NCI-H524 (cell line): ENCODE measurements around the gene MEF2A.

Experiments
- DNase-seq, 2 experiments: peaks; one replicate each; lab custom pipeline; 2025; lab: John Stamatoyannopoulos, UW

MEF2A gene

GRCh38 chr15:99704444-99704838 is 138.7 kb downstream of the MEF2A start:
- DNase-seq: peak; percentile 65 to 88

- no peak for DNase-seq
Observed at GRCh38 chr15:99706557-99707303, 140.9 kb downstream of the MEF2A start.

GRCh38 chr15:99707473-99708270 is 141.9 kb downstream of the MEF2A start:
- DNase-seq: no peak

GRCh38 chr15:99708563-99708962 is 142.8 kb downstream of the MEF2A start:
- DNase-seq: no peak

GRCh38 chr15:99709243-99709986 is 143.6 kb downstream of the MEF2A start:
- DNase-seq: no peak

- no peak for DNase-seq
Observed at GRCh38 chr15:99711625-99712024, 145.8 kb downstream of the MEF2A start.

GRCh38 chr15:99712415-99712814 is 146.6 kb downstream of the MEF2A start:
- DNase-seq: no peak

GRCh38 chr15:99716540-99717095 is 150.8 kb downstream of the MEF2A start:
- no peak for DNase-seq

GRCh38 chr15:99717161-99718009 is 151.6 kb downstream of the MEF2A start:
- DNase-seq: peak; percentile 24 to 73

GRCh38 chr15:99718421-99718820 is 152.6 kb downstream of the MEF2A start:
- peak; percentile 57 to 87 for DNase-seq

GRCh38 chr15:99719096-99719541 is 153.3 kb downstream of the MEF2A start:
- no peak for DNase-seq

GRCh38 chr15:99720533-99720932 is 154.7 kb downstream of the MEF2A start:
- no peak for DNase-seq

GRCh38 chr15:99721104-99721778 is 155.5 kb downstream of the MEF2A start:
- no peak for DNase-seq

GRCh38 chr15:99721896-99722295 is 156.1 kb downstream of the MEF2A start:
- DNase-seq: no peak

GRCh38 chr15:99722406-99722805 is 156.6 kb downstream of the MEF2A start:
- DNase-seq: no peak

GRCh38 chr15:99726333-99726732 is 160.5 kb downstream of the MEF2A start:
- no peak for DNase-seq

GRCh38 chr15:99727330-99727729 is 161.5 kb downstream of the MEF2A start:
- no peak for DNase-seq

- DNase-seq: no peak
Observed at GRCh38 chr15:99727733-99728132, 161.9 kb downstream of the MEF2A start.

GRCh38 chr15:99728916-99729315 is 163.1 kb downstream of the MEF2A start:
- no peak for DNase-seq

- no peak for DNase-seq
Observed at GRCh38 chr15:99729327-99729726, 163.5 kb downstream of the MEF2A start.

GRCh38 chr15:99729920-99730319 is 164.1 kb downstream of the MEF2A start:
- peak in 1 of 2 experiments; percentile 66 for DNase-seq
